Karpas-422 (cell line): ENCODE results near the gene LARGE1. TPM values are rescaled to one million over a fixed set of nuclear protein-coding genes. Genes with fewer than 3 reads are reported as not detected.
"Not testable (repeated sequence)": the region's sequence is repeated elsewhere in the genome, so short reads cannot be mapped to it uniquely, and the experiment has no call there.

Source experiments
- DNase-seq: peaks from one replicate; pipeline ENCODE4 v3.0.0-alpha.2; 2015
- H2AFZ ChIP-seq: fragments of 200-600 bp; sonication (generic); 2 replicates; pipeline ENCODE4 v1.6.1; 2014; ENCODE audit warnings: antibody characterized with exemption, low read length, mixed read lengths
- H3K27ac ChIP-seq: fragments of 200-600 bp; sonication (generic); 2 replicates; pipeline ENCODE4 v1.5.1; 2014; ENCODE audit warnings: mild to moderate bottlenecking, low read length, moderate library complexity
- H3K27me3 ChIP-seq: fragments of 200-600 bp; sonication (generic); 2 replicates; pipeline ENCODE4 v1.6.1; 2014; ENCODE audit warnings: low read length, mixed read lengths
- H3K36me3 ChIP-seq: fragments of 200-600 bp; sonication (generic); 2 replicates; pipeline ENCODE4 v1.6.1; 2014; ENCODE audit warnings: low read length, mixed read lengths; ENCODE audit not compliant: insufficient read depth
- H3K4me1 ChIP-seq: fragments of 200-600 bp; sonication (generic); 2 replicates; pipeline ENCODE4 v1.6.1; 2014; ENCODE audit warnings: mild to moderate bottlenecking, low read length, mixed read lengths
- H3K4me2 ChIP-seq: fragments of 200-600 bp; sonication (generic); 2 replicates; pipeline ENCODE4 v1.6.1; 2014; ENCODE audit warnings: low read length, low read depth, mild to moderate bottlenecking; ENCODE audit not compliant: poor library complexity, severe bottlenecking
- H3K4me3 ChIP-seq: fragments of 200-600 bp; sonication (generic); 2 replicates; pipeline ENCODE4 v1.5.1; 2014; ENCODE audit warnings: mild to moderate bottlenecking, antibody characterized with exemption, low read length, mixed read lengths
- H3K79me2 ChIP-seq: fragments of 200-600 bp; sonication (generic); 2 replicates; pipeline ENCODE4 v1.6.1; 2014; ENCODE audit warnings: mild to moderate bottlenecking, low read length, mixed read lengths
- H3K9ac ChIP-seq: fragments of 200-600 bp; sonication (generic); 2 replicates; pipeline ENCODE4 v1.6.0; 2014; ENCODE audit warnings: low read length
- H3K9me2 ChIP-seq: fragments of 200-600 bp; sonication (generic), shearing (Covaris generic); replicated peaks from 2 replicates; pipeline ENCODE4 v1.6.0; 2014; ENCODE audit warnings: mild to moderate bottlenecking, low read length, moderate library complexity; ENCODE audit not compliant: insufficient read depth
- H3K9me3 ChIP-seq: fragments of 300-700, 200-600 bp; sonication (generic); 2 replicates; pipeline ENCODE4 v1.6.1; 2014; ENCODE audit warnings: low read length, mixed read lengths
- H4K20me1 ChIP-seq: fragments of 200-600 bp; sonication (generic); 2 replicates; pipeline ENCODE4 v1.6.1; 2014; ENCODE audit warnings: mild to moderate bottlenecking, antibody characterized with exemption, low read length, low read depth; ENCODE audit not compliant: insufficient read depth
- total RNA-seq: library from RNA; depleted of rRNA; stranded (reverse); fragments of >200 nt; shearing (Covaris generic); gene quantifications from 2 replicates; pipeline ENCODE4 v1.2.3, GENCODE V29; 2014; ENCODE audit warnings: low replicate concordance

LARGE1 gene
- total RNA-seq, 1 experiment from 2014 or later: 0.15 TPM

GRCh38 chr22:33573479-33573878, 346.8 kb downstream of the LARGE1 start:
- Histone ChIP-seq H3K9ac (no peak overlapping the region), H3K9me3 (no peaks in the 10 kb centered on the region)

GRCh38 chr22:33572086-33572485, 348.2 kb downstream of the LARGE1 start:
- DNase-seq: peak; percentile 66
- H3K4me3 ChIP-seq: no peak overlapping the region
- H3K9ac ChIP-seq: no peak overlapping the region
- no peaks in the 10 kb centered on the region for H3K9me2 ChIP-seq
- no peaks in the 10 kb centered on the region for H3K27me3 ChIP-seq
- H3K36me3 ChIP-seq: no peaks in the 10 kb centered on the region
- H3K4me1 ChIP-seq: peaks cover 57% of the 10 kb centered on the region
- no peaks in the 10 kb centered on the region for H3K79me2 ChIP-seq
- no peak overlapping the region for H3K4me2 ChIP-seq
- no peaks in the 10 kb centered on the region for H3K9me3 ChIP-seq
- no peak overlapping the region for H2AFZ ChIP-seq
- H3K27ac ChIP-seq: 0 out of 2 replicates have a peak overlapping the region, but pooled peaks have one; percentile 34
- H4K20me1 ChIP-seq: no peaks in the 10 kb centered on the region

More at GRCh38 chr22:33573479-33573878, 346.8 kb downstream of the LARGE1 start:
- no peaks in the 10 kb centered on the region for H3K9me2 ChIP-seq
- no peak overlapping the region for H3K4me2 ChIP-seq
- H3K4me1 ChIP-seq: peaks cover 57% of the 10 kb centered on the region
- H2AFZ ChIP-seq: no peak overlapping the region
- H3K27me3 ChIP-seq: no peaks in the 10 kb centered on the region
- no peaks in the 10 kb centered on the region for H4K20me1 ChIP-seq
- H3K36me3 ChIP-seq: no peaks in the 10 kb centered on the region
- H3K27ac ChIP-seq: no peak overlapping the region
- H3K4me3 ChIP-seq: no peak overlapping the region
- no peak for DNase-seq
- H3K79me2 ChIP-seq: no peaks in the 10 kb centered on the region

GRCh38 chr22:33570110-33570509, 350.2 kb downstream of the LARGE1 start:
- no peak overlapping the region for H2AFZ ChIP-seq
- no peak overlapping the region for H3K9ac ChIP-seq
- H3K36me3 ChIP-seq: no peaks in the 10 kb centered on the region
- H3K27ac ChIP-seq: peak overlapping the region; percentile 91
- no peaks in the 10 kb centered on the region for H3K79me2 ChIP-seq
- no peaks in the 10 kb centered on the region for H3K9me2 ChIP-seq
- DNase-seq: peak; percentile 47
- H3K4me2 ChIP-seq: peak overlapping the region; percentile 62
- no peaks in the 10 kb centered on the region for H4K20me1 ChIP-seq
- H3K9me3 ChIP-seq: no peaks in the 10 kb centered on the region
- H3K27me3 ChIP-seq: no peaks in the 10 kb centered on the region
- no peak overlapping the region for H3K4me3 ChIP-seq
- peaks cover 46% of the 10 kb centered on the region for H3K4me1 ChIP-seq

GRCh38 chr22:33569559-33569958, 350.7 kb downstream of the LARGE1 start:
- Histone ChIP-seq H3K27ac (peak overlapping the region; percentile 91), H3K36me3 (no peaks in the 10 kb centered on the region), H3K27me3 (no peaks in the 10 kb centered on the region), H3K79me2 (no peaks in the 10 kb centered on the region), H3K4me3 (0 out of 2 replicates have a peak overlapping the region, but pooled peaks have one; percentile 12), H4K20me1 (no peaks in the 10 kb centered on the region), H3K4me2 (peak overlapping the region; percentile 62), H3K9ac (peak overlapping the region; percentile 50), H3K9me2 (no peaks in the 10 kb centered on the region), H2AFZ (no peak overlapping the region), H3K9me3 (no peaks in the 10 kb centered on the region), H3K4me1 (peaks cover 46% of the 10 kb centered on the region)
- peak; percentile 44 for DNase-seq

GRCh38 chr22:33569018-33569417, 351.3 kb downstream of the LARGE1 start:
- no peaks in the 10 kb centered on the region for H4K20me1 ChIP-seq
- 0 out of 2 replicates have a peak overlapping the region, but pooled peaks have one; percentile 2 for H2AFZ ChIP-seq
- H3K9ac ChIP-seq: peak overlapping the region; percentile 50
- H3K36me3 ChIP-seq: no peaks in the 10 kb centered on the region
- H3K9me3 ChIP-seq: no peaks in the 10 kb centered on the region
- H3K4me2 ChIP-seq: peak overlapping the region; percentile 62
- H3K4me1 ChIP-seq: peaks cover 46% of the 10 kb centered on the region
- H3K9me2 ChIP-seq: no peaks in the 10 kb centered on the region
- H3K27ac ChIP-seq: peak overlapping the region; percentile 91
- peak overlapping the region; percentile 29; the same call in 1 of the 2 replicates for H3K4me3 ChIP-seq
- no peaks in the 10 kb centered on the region for H3K27me3 ChIP-seq
- DNase-seq: peak; percentile 80
- H3K79me2 ChIP-seq: no peaks in the 10 kb centered on the region

GRCh38 chr22:33566495-33566894, 353.8 kb downstream of the LARGE1 start:
- H3K36me3 ChIP-seq, H4K20me1 ChIP-seq, H3K4me3 ChIP-seq, H3K9me3 ChIP-seq, H3K9ac ChIP-seq, H3K79me2 ChIP-seq, H3K9me2 ChIP-seq, H3K27me3 ChIP-seq, H2AFZ ChIP-seq, H3K4me2 ChIP-seq, H3K27ac ChIP-seq: not testable (repeated sequence)
- peaks cover 48% of the 10 kb centered on the region for H3K4me1 ChIP-seq
- peak; percentile 32 for DNase-seq

GRCh38 chr22:33565580-33565995, 354.7 kb downstream of the LARGE1 start:
- Histone ChIP-seq H3K9ac (no peak overlapping the region), H3K79me2 (no peaks in the 10 kb centered on the region), H3K4me2 (no peak overlapping the region), H3K27ac (no peak overlapping the region), H3K9me2 (no peaks in the 10 kb centered on the region), H3K27me3 (no peaks in the 10 kb centered on the region), H2AFZ (no peak overlapping the region), H3K4me1 (peaks cover 43% of the 10 kb centered on the region), H3K4me3 (no peak overlapping the region), H3K36me3 (no peaks in the 10 kb centered on the region), H4K20me1 (no peaks in the 10 kb centered on the region), H3K9me3 (no peaks in the 10 kb centered on the region)
- DNase-seq: peak; percentile 26

GRCh38 chr22:33564683-33565082, 355.6 kb downstream of the LARGE1 start:
- no peaks in the 10 kb centered on the region for H3K9me2 ChIP-seq
- no peak overlapping the region for H3K4me3 ChIP-seq
- H3K79me2 ChIP-seq: no peaks in the 10 kb centered on the region
- H4K20me1 ChIP-seq: no peaks in the 10 kb centered on the region
- no peak overlapping the region for H3K27ac ChIP-seq
- no peak overlapping the region for H3K4me2 ChIP-seq
- no peaks in the 10 kb centered on the region for H3K9me3 ChIP-seq
- no peaks in the 10 kb centered on the region for H3K27me3 ChIP-seq
- DNase-seq: peak; percentile 19
- H2AFZ ChIP-seq: no peak overlapping the region
- H3K4me1 ChIP-seq: peaks cover 38% of the 10 kb centered on the region
- no peaks in the 10 kb centered on the region for H3K36me3 ChIP-seq
- no peak overlapping the region for H3K9ac ChIP-seq
